Activated CD8-positive, alpha-beta memory T cell treated with anti-CD3 and anti-CD28 coated beads, Interleukin-2, amount 50 U/mL, for 4 hours (primary cell): ENCODE measurements around the gene ZNF683.
A peak's percentile ranks its signal among the peaks of the same experiment; 100 is the strongest.
"Not testable (repeated sequence)": the region's sequence is repeated elsewhere in the genome, so short reads cannot be mapped to it uniquely, and the experiment has no call there.

Source experiments
- DNase-seq: peaks from one replicate; pipeline ENCODE4 v3.0.0-alpha.2; 2020

ZNF683 gene

DNA sequence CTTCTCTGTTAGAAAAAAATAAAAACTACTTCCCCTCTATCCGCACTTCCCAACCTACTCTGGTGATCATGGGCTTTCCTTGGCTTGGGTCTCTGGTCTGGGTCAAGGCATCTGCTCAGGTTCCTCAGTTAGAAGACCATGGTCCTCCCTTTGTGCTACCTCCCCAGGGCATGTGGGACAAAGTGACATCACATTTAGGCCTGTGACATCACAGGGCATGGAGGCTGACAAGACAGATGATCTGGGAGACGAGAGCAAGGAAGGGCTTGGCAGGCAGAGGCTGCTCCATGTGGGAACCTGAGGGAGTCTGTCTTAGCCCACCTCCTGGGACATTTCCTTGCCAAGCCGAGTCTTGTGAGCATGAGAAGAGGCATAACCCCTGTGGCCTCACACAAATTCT lies at the start of gene ZNF683:
ZNF683 (minus strand) TSS at position 140 of the 400 bp plus-strand sequence. CDS start 4,179 bp downstream, outside the sequence.
- DNase-seq = not testable (repeated sequence)

GRCh38 chr1:26419494-26419893 lies 46.9 kb upstream of the ZNF683 start:
- no peak for DNase-seq

GRCh38 chr1:26418865-26419349 lies 46.4 kb upstream of the ZNF683 start:
- no peak for DNase-seq

- DNase-seq = peak; percentile 88
These were observed 44.7 kb upstream of the ZNF683 start for GRCh38 chr1:26417111-26417759.

- DNase-seq = no peak
These were observed 40.5 kb upstream of the ZNF683 start for GRCh38 chr1:26413031-26413430.

DNA sequence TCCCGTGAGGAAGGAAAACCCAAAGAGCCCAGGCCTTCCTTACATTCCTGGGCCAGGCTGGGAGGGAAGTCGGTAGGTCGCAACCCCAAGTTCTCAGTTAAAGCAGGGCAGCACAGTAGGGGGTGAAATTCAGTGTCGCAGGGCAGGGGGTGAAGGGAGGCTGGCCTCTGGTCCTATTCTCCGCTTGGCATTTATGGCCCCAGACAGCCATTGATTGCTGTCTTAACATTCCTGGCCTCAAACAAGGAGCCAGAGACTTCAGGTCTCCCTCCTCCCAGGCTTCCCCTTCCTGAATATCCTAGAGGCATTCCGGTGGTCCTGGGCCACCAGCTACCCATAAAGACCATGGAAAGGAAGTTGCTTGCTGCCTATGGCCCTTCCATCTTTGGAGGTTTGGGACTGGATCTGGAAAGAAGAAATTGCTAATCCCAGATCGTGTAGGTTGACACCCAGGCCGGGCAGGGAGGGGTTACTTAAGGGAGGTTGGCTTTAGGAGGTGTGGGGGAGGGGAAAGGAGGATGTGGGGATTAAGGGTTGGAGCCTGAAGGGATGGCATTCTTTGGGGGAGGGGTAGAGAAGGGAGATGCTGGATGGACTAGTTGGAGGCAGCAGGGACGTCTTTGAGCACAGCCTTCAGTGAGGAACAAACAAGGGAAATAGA lies 39.8 kb upstream of the ZNF683 start:
- DNase-seq = no peak

DNA sequence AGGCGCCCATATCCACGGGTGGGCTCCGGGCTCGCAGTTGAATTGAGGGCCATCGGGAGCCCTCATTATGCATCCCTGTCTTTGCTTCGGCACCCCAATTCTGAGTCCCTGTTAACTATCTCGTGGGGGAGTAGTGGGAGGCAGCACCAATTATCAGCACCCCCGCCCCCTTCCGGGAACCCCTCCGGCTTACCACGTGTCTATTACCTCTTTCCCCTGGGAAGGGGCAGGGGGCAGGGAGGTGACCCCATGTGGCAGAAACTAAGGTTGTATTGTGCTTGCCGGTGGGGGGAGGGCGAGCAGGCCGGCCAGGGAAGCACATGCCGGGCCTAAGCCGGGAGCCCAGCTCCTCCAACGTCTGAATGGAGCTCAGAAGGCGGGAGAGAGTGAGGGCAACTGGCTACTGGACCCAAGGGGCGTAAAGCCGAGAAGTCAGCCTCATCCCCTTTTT lies 39.1 kb upstream of the ZNF683 start:
- no peak for DNase-seq

- no peak for DNase-seq
These were observed 38.4 kb upstream of the ZNF683 start, which contains the start of gene LIN28A for GRCh38 chr1:26410706-26411623. TSS of gene LIN28A (plus strand) at chr1:26410817. CDS start at chr1:26410892, 75 bp downstream.

DNA sequence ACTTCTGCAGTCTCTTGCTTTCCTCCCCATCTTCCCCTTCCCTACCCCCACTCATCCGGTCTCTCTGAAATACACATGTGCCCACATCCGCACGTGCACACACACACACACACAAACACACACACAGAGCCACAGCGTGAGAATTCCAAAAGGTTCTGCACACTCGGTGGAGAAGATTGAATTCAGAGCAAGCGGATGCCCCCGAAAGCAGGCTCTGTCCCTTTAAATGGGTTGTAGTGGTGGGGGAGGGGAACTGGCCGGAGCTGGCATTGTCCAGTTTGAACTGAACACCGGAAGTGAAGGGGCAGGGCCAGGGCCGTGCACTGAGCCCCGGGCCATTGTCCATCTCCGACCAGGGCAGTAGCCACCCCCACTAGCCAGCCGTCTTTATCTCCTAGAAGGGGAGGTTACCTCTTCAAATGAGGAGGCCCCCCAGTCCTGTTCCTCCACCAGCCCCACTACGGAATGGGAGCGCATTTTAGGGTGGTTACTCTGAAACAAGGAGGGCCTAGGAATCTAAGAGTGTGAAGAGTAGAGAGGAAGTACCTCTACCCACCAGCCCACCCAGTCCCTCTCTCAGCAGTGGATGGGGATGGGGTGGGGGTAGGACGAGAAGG lies 36.7 kb upstream of the ZNF683 start:
- no peak for DNase-seq

- DNase-seq = peak; percentile 77
These were observed 36.1 kb upstream of the ZNF683 start for GRCh38 chr1:26408604-26409003.

DNA sequence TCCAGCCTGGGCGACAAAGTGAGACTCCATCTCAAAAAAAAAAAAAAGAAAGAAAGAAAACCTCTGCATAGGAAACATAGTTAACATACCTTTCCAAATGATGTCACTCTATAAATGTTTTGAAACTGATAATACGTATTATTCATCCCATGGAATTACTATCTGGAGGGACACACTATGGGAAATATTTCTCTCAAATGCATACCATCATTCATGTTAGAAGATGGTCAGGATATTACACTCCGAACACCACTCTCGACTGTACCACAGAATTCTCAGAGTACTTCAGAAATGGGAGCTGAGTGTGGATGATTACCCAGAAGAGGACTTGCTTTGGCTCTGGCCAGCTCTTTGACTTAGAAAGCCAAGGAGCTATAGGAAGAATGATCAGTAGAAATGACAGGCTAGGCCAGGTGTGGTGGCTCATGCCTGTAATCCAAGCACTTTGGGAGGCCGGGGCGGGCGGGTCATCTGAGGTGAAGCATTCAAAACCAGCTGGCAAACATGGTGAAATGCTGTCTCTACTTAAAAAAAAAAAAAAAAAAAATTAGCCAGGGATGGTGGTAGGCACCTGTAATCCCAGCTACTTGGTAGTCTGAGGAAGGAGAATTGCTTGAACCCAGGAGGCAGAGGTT lies 32.8 kb upstream of the ZNF683 start:
- DNase-seq = no peak

- DNase-seq = no peak
These were observed 32.1 kb upstream of the ZNF683 start for GRCh38 chr1:26404641-26405040.

- no peak for DNase-seq
These were observed 31.1 kb upstream of the ZNF683 start for GRCh38 chr1:26403656-26404055.

DNA sequence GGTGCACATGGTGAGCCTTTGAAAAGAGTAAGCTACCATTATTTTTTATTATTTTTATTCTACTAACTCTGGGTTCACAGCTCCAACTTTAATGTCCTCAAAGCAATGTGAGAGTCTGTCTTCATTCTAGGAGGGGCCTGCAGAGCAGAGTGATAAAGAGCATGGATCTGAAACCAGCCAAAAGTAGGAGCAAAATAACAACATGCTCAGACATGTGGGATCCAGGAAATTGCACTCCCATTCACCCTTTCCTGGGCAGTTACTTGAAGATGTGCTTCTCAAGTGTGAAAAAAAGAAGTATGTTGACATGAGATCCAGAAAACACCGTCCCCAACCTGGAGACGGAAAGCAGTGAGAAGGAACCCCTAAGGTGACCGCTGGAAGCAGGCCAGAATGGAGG lies 29.3 kb upstream of the ZNF683 start:
- no peak for DNase-seq

- DNase-seq = no peak
These were observed 26.5 kb upstream of the ZNF683 start for GRCh38 chr1:26399034-26399433.

- DNase-seq = no peak
These were observed 23.2 kb upstream of the ZNF683 start for GRCh38 chr1:26395754-26396153.

DNA sequence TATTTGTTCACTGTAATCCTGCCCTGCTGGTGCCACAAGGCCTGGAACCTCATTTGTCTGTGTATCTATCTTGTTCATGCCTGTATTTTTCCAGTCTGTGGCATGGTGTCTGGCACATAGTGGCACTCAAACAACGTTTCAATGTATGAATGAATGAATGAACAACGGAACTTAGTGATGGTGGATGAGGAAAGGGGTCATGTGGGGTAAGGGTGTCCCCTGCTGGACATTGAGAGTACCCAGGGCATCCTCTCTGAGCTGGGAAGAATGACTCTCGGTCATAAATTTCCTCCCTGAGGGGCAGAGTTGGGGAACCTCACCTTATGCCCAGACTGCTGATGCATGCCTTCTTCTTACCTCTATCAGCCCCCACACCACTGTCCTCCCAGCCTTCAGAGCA lies 18.9 kb upstream of the ZNF683 start:
- peak; percentile 43 for DNase-seq

DNA sequence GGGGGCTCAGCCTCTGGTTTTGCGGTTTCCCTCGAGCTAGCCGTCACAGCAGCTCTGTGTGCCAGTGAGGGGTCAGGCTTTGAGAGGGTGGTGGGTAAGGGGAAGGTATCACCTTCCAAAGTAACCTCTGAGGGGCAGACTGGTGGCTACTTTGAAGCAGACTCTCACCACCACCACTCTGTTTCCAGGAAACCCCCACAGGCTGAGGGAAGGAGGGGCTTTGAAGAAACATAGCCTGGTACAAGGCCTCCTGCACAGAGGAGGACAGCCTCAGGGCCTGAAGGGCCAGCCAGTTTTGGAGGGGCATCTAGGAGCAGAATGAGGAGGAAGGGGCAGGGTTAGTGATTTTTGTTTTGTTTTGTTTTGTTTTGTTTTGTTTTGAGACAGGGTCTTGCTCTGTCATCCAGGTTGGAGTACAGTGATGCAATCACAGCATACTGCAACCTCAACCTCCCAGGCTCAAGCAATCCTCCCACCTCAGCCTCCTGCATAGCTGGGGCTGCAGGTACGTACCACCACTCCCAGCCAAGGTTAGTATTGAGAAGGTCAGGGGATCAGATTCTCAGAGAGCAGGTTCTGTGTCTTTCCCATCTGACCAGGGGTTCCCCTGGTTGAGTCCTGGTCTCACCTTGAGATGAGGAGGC lies 17.2 kb upstream of the ZNF683 start:
- DNase-seq = no peak

- DNase-seq = no peak
These were observed 16.4 kb upstream of the ZNF683 start for GRCh38 chr1:26388791-26389445.

- DNase-seq = no peak
These were observed 14.9 kb upstream of the ZNF683 start for GRCh38 chr1:26387447-26387846.

DNA sequence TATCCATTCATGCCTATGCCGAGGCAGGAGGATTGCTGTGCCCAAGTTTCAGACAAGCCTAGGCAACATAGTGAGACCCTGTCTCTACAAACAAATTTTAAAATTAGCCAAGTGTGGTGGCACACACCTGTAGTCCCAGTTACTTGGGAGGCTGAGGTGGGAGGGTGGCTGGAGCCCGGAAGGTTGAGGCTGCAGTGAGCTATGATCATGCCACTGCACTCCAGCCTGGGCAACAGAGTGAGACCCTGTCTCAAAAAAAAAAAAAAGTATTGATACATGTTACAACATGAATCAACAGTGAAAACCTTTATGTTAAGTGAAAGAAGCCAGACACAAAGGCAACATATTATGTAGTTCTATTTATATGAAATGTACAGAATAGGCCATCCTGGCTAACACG lies 12.5 kb upstream of the ZNF683 start:
- DNase-seq = not testable (repeated sequence)
